IPS-18a (cell line): Measurements from ENCODE around the gene CPN2.

ENCODE experiments used
- H3K27ac ChIP-seq: one replicate; pipeline ENCODE4 v1.5.1; 2013; ENCODE audit warnings: low read length
- H3K27me3 ChIP-seq: one replicate; pipeline ENCODE4 v1.6.1; 2013; ENCODE audit warnings: mild to moderate bottlenecking, low read length; ENCODE audit not compliant: control insufficient read depth, insufficient read depth
- H3K36me3 ChIP-seq: one replicate; pipeline ENCODE4 v1.6.1; 2013; ENCODE audit warnings: low read depth, low read length; ENCODE audit not compliant: control insufficient read depth
- H3K4me1 ChIP-seq: one replicate; pipeline ENCODE4 v1.6.1; 2013; ENCODE audit warnings: low read depth, low read length; ENCODE audit not compliant: control insufficient read depth
- H3K4me3 ChIP-seq: one replicate; pipeline ENCODE4 v1.5.1; 2013; ENCODE audit warnings: low read length
- H3K9ac ChIP-seq: one replicate; pipeline ENCODE4 v1.6.1; 2013; ENCODE audit warnings: mild to moderate bottlenecking, low read length, moderate library complexity
- H3K9me3 ChIP-seq: one replicate; pipeline ENCODE4 v1.6.1; 2013; ENCODE audit warnings: low read depth, low read length; ENCODE audit not compliant: control insufficient read depth

The CPN2 gene

DNA sequence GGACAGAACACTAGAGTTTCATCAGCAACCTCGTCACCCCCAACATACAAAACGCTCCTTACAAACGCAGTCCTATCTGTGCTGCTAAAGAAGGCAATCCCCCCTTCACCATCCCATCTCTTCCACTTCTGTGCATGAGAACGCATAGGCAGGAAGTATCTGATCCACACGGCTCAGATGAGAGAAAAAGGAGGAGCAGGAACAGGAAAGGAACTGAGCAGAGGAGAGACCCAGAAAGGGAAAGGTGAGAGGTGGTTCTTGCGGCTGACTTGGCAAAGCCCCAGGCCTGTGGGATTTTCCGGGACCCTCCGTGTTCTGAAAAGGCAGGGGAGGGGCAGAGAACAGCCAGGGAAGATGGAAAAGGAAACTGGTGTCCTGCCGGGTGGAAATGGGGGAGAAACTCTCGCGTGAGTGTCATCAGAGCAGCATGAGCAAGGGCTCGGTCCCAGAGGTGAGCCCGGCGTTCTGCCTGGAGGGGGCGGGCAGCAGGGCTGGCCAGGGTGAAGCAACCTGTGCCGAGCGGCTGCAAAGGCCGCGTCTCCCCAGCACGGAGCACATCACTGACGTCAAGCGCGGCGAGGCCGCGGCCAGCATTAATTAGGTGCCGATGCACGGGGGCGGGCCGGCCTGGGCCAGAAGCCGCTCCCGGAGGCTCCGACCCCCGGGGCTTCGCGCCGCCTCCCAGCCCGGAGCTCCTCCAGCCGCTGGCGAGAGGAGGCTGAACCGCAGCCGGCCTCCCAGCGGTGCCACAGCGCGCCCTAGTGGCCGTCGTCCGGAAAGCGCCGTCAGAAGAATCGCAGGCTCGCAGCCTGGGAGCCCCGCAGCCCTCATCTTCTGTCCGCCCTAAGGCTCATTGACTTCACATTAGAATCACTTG is 35.8 kb downstream of the CPN2 start:
- Histone ChIP-seq H3K9me3 (peaks cover 6% of the 10 kb centered on the region), H3K4me3 (peak overlapping the region; percentile 45), H3K4me1 (peaks cover 21% of the 10 kb centered on the region), H3K36me3 (no peaks in the 10 kb centered on the region), H3K27me3 (peaks cover 49% of the 10 kb centered on the region), H3K27ac (no peak overlapping the region), H3K9ac (no peak overlapping the region)

DNA sequence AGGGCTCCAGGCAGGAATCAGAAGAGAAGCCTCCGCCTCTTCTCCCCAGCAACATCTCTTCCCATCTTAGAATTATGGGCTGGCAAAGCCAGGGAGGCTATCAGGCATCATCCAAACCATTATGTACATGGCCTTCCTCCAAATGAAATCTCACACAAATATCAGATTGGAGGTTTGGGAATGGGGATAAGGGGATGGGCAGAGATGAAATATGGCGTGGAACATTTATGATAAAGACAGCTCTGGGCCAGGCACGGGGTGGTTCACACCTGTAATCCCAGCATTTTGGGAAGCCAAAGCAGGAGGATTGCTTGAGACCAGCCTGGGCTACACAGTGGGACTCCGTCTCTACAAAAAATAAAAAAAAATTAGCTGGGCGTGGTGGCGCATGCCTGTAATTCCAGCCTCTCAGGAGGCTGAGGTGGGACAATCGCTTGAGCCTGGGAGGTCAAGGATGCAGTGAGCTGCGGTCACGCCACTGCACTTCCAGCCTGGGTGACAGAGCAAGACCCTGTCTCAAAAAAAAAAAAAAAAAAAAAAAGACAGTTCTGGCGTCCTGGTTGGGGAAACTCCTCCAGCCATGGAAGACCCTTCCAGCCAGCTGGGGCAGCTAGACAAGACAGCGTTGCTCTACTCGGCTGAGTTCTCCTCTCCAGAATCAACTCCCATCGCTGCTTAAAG is 36.6 kb downstream of the CPN2 start:
- H3K9ac ChIP-seq: no peak overlapping the region
- no peaks in the 10 kb centered on the region for H3K36me3 ChIP-seq
- peak overlapping the region; percentile 45 for H3K4me3 ChIP-seq
- no peak overlapping the region for H3K27ac ChIP-seq
- H3K27me3 ChIP-seq: peaks cover 49% of the 10 kb centered on the region
- peaks cover 24% of the 10 kb centered on the region for H3K4me1 ChIP-seq
- H3K9me3 ChIP-seq: peaks cover 5% of the 10 kb centered on the region

DNA sequence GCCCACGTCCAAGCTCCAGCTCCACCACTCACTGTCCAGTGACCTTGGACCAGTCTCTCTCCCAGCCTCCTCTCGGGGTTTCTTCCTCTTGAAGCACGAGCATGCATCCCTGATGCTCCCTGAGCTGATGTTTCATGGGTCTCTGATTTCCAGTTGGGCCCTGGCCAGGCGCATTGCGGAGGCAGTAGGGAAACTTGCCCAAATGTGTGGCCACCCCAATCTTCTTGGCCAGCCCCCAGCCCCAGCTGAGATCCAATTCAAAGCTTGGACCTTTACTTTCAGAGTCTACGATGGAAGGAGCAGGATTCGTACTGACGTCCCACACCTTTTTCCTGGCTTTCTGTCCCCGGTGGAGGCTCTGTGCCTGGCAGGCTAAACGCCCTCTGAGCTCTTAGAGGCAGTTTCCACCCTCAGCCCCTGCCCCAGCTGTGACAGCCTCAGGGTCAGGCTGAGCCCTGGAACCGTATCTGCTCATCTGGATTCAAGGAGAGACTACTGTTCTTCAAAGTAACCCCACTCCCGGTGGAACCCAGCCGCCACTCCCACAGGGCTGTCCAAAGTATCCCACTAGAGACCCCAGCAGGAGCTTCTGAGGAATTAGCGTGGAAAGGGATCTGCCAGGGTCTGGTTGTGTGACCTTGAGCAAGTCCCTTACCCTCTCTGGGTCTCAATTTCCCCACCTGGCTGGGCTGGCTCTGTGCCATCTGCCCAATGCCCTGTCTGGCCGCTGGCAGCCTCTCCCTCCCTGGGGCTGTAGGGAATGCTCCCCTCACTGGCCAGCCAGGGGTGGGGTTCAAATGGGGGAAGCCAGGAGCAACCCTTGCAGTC is 37.4 kb downstream of the CPN2 start:
- H3K27ac ChIP-seq: no peak overlapping the region
- no peak overlapping the region for H3K4me3 ChIP-seq
- peaks cover 49% of the 10 kb centered on the region for H3K27me3 ChIP-seq
- no peaks in the 10 kb centered on the region for H3K36me3 ChIP-seq
- H3K9ac ChIP-seq: no peak overlapping the region
- peaks cover 3% of the 10 kb centered on the region for H3K9me3 ChIP-seq
- H3K4me1 ChIP-seq: peaks cover 25% of the 10 kb centered on the region

DNA sequence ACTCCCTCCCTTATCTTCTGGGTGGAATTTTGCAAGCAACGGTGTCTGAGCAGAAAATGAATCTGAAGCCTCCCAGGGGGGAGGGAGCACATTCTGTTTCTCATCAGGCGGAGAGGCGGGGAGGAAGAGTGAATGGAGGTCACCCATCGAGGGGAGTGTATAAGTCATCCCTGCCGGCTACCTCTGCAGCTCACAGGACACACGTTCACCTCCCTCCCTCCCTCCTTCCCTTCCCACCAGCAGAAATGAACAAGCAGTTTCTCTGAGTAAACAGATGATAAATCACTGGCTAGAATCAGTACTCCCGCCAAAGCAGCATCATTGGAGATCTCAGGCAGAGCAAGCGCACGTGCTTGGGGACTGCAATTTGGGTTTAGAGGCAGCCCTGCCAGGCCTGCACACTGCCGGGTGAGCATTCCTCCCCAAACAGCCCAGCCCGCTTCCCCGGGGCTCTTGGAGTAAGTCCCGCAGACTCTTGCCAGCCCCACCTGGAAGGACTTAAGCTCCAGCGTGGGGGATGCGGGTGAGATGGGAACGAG is 38.3 kb downstream of the CPN2 start:
- Histone ChIP-seq H3K36me3 (no peaks in the 10 kb centered on the region), H3K9ac (no peak overlapping the region), H3K27ac (no peak overlapping the region), H3K4me3 (no peak overlapping the region), H3K9me3 (no peaks in the 10 kb centered on the region), H3K4me1 (peaks cover 28% of the 10 kb centered on the region), H3K27me3 (peaks cover 49% of the 10 kb centered on the region)

DNA sequence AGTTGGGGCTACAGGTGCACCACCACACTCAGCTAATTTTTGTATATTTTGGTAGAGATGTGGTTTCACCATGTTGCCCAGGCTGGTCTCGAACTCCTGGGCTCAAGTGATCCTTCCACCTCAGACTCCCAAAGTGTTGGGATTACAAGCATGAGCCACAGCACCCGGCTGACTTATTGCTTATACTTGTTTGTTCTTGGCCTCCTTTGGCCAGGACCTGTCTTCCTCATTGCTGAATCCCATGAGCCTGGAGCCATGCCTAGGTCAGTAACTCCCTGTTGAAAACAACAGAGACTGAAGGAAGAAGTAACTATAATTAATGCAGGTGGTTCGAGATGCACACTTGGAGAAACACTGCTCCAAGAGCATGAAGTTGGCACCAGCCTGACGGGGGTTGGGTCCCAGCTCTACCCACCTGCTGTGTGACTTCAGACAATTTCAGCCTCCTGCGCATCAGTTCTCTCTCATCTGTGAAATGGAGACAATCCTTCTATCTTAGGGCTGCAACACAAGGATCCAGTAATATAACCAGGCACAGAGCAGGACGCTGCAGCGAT is 38.9 kb downstream of the CPN2 start:
- no peak overlapping the region for H3K27ac ChIP-seq
- H3K9me3 ChIP-seq: no peaks in the 10 kb centered on the region
- peaks cover 48% of the 10 kb centered on the region for H3K27me3 ChIP-seq
- peaks cover 32% of the 10 kb centered on the region for H3K4me1 ChIP-seq
- H3K4me3 ChIP-seq: no peak overlapping the region
- no peak overlapping the region for H3K9ac ChIP-seq
- H3K36me3 ChIP-seq: no peaks in the 10 kb centered on the region

DNA sequence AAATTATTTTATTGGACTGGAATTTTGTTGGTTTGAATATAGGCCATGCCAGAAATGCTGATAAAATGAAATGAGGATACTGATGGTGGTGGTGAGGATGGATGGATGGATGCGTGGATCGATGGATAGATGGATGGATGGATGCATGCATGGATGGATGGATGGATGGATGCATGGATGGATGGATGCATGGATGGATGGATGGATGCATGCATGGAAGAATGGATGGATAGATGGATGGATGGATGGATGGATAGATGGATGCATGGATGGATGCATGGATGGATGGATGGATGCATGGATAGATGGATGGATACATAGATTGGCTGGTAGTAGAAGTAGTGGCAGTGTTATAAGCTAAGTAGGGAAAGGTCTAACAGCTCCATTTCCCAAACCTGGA is 40.1 kb downstream of the CPN2 start:
- H3K36me3 ChIP-seq: no peaks in the 10 kb centered on the region
- no peak overlapping the region for H3K4me3 ChIP-seq
- H3K9ac ChIP-seq: no peak overlapping the region
- H3K9me3 ChIP-seq: no peaks in the 10 kb centered on the region
- no peak overlapping the region for H3K27ac ChIP-seq
- H3K27me3 ChIP-seq: peaks cover 35% of the 10 kb centered on the region
- peaks cover 37% of the 10 kb centered on the region for H3K4me1 ChIP-seq

DNA sequence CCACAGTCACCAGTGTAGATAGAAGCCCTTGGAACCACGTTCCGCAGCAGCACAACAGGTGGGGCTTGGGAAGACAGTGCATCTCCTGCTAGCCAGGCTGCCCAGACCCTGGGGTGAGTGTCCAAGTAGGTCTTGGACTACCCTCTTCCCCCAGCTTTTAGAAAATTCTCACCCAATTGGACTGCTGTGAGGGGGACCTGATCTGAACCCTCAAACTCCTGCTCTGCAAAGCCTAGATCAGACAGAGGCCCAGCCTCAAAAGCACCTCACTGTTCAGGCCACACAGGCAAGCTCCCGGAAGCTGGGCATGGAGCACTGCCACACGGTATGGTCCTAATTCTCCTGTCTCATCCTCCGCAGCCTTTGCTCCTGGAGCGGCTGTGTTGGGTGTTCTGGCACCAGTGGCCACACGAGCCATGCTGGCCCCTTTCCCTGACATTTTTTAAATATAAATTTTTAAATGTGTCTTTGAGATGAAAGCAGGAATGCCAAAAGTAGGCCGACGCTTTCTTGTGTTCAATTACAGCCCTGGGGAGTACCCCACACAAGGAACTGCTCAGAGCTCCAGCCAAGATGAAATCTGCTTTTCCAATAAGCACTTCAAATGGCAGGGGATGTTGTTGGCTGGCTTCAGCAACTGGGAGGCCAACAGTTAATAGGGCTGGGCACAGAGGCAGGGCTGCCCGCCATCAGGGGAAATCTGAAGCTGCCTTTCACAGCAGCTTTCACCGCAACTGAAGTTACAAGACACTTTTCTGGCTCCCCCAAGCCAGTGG is 40.9 kb downstream of the CPN2 start:
- Histone ChIP-seq H3K27me3 (peaks cover 33% of the 10 kb centered on the region), H3K4me3 (no peak overlapping the region), H3K27ac (no peak overlapping the region), H3K9ac (no peak overlapping the region), H3K4me1 (peaks cover 43% of the 10 kb centered on the region), H3K9me3 (no peaks in the 10 kb centered on the region), H3K36me3 (no peaks in the 10 kb centered on the region)

DNA sequence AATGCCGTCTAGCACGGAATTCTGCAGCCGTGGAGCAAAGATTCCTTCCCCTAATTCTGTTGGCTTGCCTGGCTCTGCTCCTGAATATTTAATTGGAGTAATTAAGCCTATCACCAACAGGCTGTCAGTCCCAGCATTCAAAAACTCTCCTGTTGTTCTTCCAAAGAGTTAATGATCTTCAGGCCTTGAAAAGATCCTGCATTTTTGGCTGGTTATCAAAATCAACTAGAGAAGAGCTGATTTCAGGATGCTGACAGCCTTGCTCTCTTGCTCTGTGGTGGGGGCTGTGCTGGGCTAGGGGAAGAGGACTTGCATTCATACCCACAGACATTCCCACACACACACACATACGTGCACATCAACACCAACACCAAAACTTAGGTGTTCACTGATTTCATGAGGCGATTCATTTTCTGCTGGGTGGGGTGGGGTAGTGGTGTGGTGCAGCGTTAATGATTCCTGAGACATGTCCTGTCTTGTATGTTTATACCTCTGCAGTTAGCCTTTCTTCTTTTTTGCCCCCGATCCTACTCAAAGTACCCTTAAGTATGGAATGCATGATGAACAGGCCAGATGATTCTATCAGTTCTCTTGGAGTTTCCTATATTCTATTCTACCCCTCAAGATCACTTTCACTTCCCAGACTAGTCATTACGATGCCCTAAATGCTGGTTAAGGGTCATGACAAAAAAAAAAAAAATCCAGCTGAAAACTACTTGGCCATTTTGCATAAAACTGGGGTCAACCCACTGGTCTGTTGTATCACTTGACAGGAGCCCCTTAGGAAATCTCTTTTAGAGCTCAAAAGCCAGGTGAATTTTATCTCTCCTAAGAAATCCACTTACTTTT is 42.3 kb downstream of the CPN2 start:
- Histone ChIP-seq H3K9ac (no peak overlapping the region), H3K4me3 (no peak overlapping the region), H3K36me3 (no peaks in the 10 kb centered on the region), H3K4me1 (peaks cover 37% of the 10 kb centered on the region), H3K27ac (no peak overlapping the region), H3K27me3 (peaks cover 21% of the 10 kb centered on the region), H3K9me3 (no peaks in the 10 kb centered on the region)

DNA sequence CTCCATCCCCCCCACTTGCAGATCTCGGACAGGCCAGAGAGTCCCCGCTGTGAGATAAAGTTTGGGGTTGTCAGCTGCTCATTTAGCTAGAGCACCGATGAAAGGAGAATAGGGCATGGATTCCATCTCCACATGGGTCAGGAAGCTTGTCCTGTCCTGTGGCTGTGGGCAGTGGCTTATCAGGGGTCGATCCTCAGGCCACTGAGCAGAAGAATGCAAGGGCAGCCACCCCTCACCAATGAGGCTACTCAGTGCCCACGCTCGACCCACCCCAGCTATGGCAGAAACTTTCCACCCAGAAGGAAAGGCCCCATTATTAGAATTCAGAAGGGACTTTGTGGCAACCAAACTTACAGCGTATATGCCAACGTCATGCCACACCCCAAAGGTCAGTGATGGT is 43.3 kb downstream of the CPN2 start:
- no peak overlapping the region for H3K4me3 ChIP-seq
- peaks cover 36% of the 10 kb centered on the region for H3K4me1 ChIP-seq
- peaks cover 20% of the 10 kb centered on the region for H3K27me3 ChIP-seq
- H3K27ac ChIP-seq: no peak overlapping the region
- no peaks in the 10 kb centered on the region for H3K9me3 ChIP-seq
- H3K9ac ChIP-seq: no peak overlapping the region
- H3K36me3 ChIP-seq: no peaks in the 10 kb centered on the region
